HG02852 (cell line): ENCODE data around the gene ZNRF2.
A peak's percentile ranks its signal among the peaks of the same experiment; 100 is the strongest.

ENCODE experiments used
- ATAC-seq: cut with Tn5 transposase; IDR thresholded peaks from one replicate; pipeline ENCODE4 v1.9.1; 2021; ENCODE audit warnings: mild to moderate bottlenecking, moderate library complexity; ENCODE audit not compliant: unreplicated experiment

Gene ZNRF2

GRCh38 chr7:30284298-30285066 is at the start of gene ZNRF2:
TSS of gene ZNRF2 (plus strand) at chr7:30284597. CDS start at chr7:30285358, 761 bp downstream.
- peak; percentile 81 for ATAC-seq

- no peak for ATAC-seq
Observed at GRCh38 chr7:30237271-30237695, 47.1 kb upstream of the ZNRF2 start.

GRCh38 chr7:30238721-30239441 is 45.5 kb upstream of the ZNRF2 start:
- ATAC-seq: peak; percentile 79

- no peak for ATAC-seq
Observed at GRCh38 chr7:30240106-30240800, 44.1 kb upstream of the ZNRF2 start.

- ATAC-seq: peak; percentile 37
Observed at GRCh38 chr7:30241767-30242166, 42.6 kb upstream of the ZNRF2 start.

GRCh38 chr7:30244340-30244739 is 40.1 kb upstream of the ZNRF2 start:
- ATAC-seq: no peak

GRCh38 chr7:30245913-30246312 is 38.5 kb upstream of the ZNRF2 start:
- no peak for ATAC-seq

GRCh38 chr7:30246392-30246791 is 38.0 kb upstream of the ZNRF2 start:
- ATAC-seq: no peak

- no peak for ATAC-seq
Observed at GRCh38 chr7:30247541-30248401, 36.6 kb upstream of the ZNRF2 start.

GRCh38 chr7:30249316-30249715 is 35.1 kb upstream of the ZNRF2 start:
- no peak for ATAC-seq

GRCh38 chr7:30249986-30250774 is 34.2 kb upstream of the ZNRF2 start:
- no peak for ATAC-seq

GRCh38 chr7:30251708-30252329 is 32.6 kb upstream of the ZNRF2 start:
- no peak for ATAC-seq

GRCh38 chr7:30252885-30253795 is 31.3 kb upstream of the ZNRF2 start:
- no peak for ATAC-seq

GRCh38 chr7:30253796-30254165 is 30.6 kb upstream of the ZNRF2 start:
- ATAC-seq: no peak

GRCh38 chr7:30254248-30254647 is 30.1 kb upstream of the ZNRF2 start:
- ATAC-seq: no peak

- no peak for ATAC-seq
Observed at GRCh38 chr7:30254717-30255063, 29.7 kb upstream of the ZNRF2 start.

- ATAC-seq: no peak
Observed at GRCh38 chr7:30255064-30255769, 29.2 kb upstream of the ZNRF2 start.

GRCh38 chr7:30256349-30256858 is 28.0 kb upstream of the ZNRF2 start:
- no peak for ATAC-seq
